ENCODE results near the gene MIA3.
"Not testable (repeated sequence)": the region's sequence is repeated elsewhere in the genome, so short reads cannot be mapped to it uniquely, and the experiment has no call there.

MIA3 gene

DNA sequence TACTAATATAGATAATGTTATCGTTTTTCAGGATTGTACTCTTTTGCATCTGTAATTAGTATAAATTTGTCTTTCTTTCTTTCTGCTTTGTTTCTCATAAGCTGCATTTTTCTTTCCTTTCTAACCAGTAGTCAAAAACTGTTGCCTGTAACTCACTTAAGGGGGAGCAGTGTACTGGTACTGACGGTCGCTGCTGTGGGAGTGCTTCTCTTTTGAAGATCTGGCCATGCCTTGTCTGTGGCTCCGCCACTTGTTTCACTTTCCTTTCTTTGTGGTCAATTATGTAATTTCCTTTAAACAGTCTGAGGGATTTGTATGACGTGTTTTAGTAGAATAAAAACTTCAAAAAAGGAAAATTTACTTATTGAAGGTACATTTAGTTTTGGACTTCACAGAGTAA, 37.0 kb downstream of the MIA3 start:
- Histone ChIP-seq H3K4me1 (ENCODE audit: insufficient read depth, insufficient read length) (no peaks in the 10 kb centered on the region), H3K36me3 (ENCODE audit: insufficient read depth, insufficient read length, low read length) (peaks cover 83% of the 10 kb centered on the region), H3K27me3 (ENCODE audit: insufficient read depth, insufficient read length) (no peaks in the 10 kb centered on the region), H3K9me3 (ENCODE audit: insufficient read depth, low read length) (no peaks in the 10 kb centered on the region), H3K4me3 (ENCODE audit: insufficient read length, low read depth) (no peak overlapping the region), H3K9ac (ENCODE audit: insufficient read length, low read depth) (no peak overlapping the region)
- TF ChIP-seq YY1 (IDR thresholded peaks at IDR 0.05; ENCODE audit: insufficient read depth, insufficient read length) = no peak
- no peak for TF ChIP-seq ZNF274 (IDR thresholded peaks at IDR 0.05; ENCODE audit: low read depth, low read length)
- TF ChIP-seq SUZ12 (IDR thresholded peaks at IDR 0.05; ENCODE audit: extremely low read depth, insufficient read depth, insufficient read length) = no peak
- no peak for DNase-seq (ENCODE audit: low read depth, low spot score)

DNA sequence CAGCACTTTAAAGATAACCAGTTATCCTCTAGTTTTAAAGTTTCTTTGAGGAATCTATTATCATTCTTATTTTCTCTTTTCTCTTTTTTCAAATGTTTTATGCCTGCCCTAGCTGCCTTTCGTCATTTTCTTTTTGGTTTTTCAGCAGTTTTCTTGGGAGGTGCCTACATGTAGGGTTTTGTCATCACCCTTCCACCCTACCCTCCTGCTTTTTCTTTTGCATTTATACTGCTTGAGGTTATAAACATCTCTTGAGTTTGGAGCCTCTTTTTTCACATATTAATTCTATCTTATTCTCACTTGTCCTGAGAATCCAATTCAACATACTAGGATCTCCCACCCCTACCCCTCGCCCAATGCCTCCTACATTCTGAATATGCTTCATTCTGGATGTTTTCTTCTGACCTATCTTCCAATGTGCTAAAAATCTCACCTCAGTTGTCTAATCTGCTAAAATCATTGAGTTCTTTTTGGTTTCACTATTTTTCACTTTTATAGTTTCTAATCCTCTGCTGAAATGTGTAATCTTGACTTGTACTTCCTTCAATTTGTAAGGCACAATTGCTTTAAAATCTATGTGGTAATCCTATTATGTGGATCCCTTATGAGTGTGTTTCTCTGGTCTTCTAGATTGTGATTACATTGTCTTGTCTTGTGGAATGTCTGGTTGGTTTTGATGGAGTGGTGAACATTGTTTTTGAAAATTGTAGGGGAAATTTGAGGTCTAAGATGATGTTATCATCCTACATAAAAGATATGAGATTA, 38.7 kb downstream of the MIA3 start:
- no peak for DNase-seq (ENCODE audit: low read depth, low spot score)
- H3K4me3 ChIP-seq (ENCODE audit: insufficient read length, low read depth) = no peak overlapping the region
- TF ChIP-seq SUZ12 (IDR thresholded peaks at IDR 0.05; ENCODE audit: extremely low read depth, insufficient read depth, insufficient read length) (no peak), ZNF274 (IDR thresholded peaks at IDR 0.05; ENCODE audit: low read depth, low read length) (no peak), YY1 (IDR thresholded peaks at IDR 0.05; ENCODE audit: insufficient read depth, insufficient read length) (no peak)

DNA sequence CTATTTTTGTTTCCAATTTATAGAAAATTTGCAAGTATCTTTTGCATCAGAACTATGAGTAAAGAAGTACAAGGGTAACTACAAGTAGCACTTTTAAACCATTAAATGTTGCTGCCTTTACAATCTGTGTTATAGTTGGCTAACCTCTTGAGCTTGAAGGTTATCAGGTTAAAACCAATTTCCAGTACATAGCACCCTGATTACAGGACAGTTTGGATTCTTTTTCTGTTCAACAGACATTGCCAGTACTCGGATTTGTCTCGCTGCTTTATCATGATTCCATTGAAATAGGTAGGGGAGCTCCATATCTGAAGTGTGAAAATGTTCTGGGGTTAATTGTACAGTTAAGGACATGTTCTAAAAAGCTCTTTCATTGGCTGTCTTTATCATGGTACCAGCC, 40.0 kb downstream of the MIA3 start:
- H3K4me1 ChIP-seq (ENCODE audit: insufficient read depth, insufficient read length) = no peaks in the 10 kb centered on the region
- DNase-seq (ENCODE audit: low read depth, low spot score) = no peak
- peaks cover 87% of the 10 kb centered on the region for H3K36me3 ChIP-seq (ENCODE audit: insufficient read depth, insufficient read length, low read length)
- no peaks in the 10 kb centered on the region for H3K9me3 ChIP-seq (ENCODE audit: insufficient read depth, low read length)
- H3K9ac ChIP-seq (ENCODE audit: insufficient read length, low read depth) = no peak overlapping the region
- no peak overlapping the region for H3K4me3 ChIP-seq (ENCODE audit: insufficient read length, low read depth)
- H3K27me3 ChIP-seq (ENCODE audit: insufficient read depth, insufficient read length) = no peaks in the 10 kb centered on the region
- TF ChIP-seq YY1 (IDR thresholded peaks at IDR 0.05; ENCODE audit: insufficient read depth, insufficient read length) = no peak
- no peak for TF ChIP-seq SUZ12 (IDR thresholded peaks at IDR 0.05; ENCODE audit: extremely low read depth, insufficient read depth, insufficient read length)
- TF ChIP-seq ZNF274 (IDR thresholded peaks at IDR 0.05; ENCODE audit: low read depth, low read length) = no peak

More for the DNA sequence above, 38.7 kb downstream of the MIA3 start:
- H3K9ac ChIP-seq (ENCODE audit: insufficient read length, low read depth) = no peak overlapping the region
- no peaks in the 10 kb centered on the region for H3K27me3 ChIP-seq (ENCODE audit: insufficient read depth, insufficient read length)
- no peaks in the 10 kb centered on the region for H3K4me1 ChIP-seq (ENCODE audit: insufficient read depth, insufficient read length)
- H3K36me3 ChIP-seq (ENCODE audit: insufficient read depth, insufficient read length, low read length) = peaks cover 87% of the 10 kb centered on the region
- no peaks in the 10 kb centered on the region for H3K9me3 ChIP-seq (ENCODE audit: insufficient read depth, low read length)

DNA sequence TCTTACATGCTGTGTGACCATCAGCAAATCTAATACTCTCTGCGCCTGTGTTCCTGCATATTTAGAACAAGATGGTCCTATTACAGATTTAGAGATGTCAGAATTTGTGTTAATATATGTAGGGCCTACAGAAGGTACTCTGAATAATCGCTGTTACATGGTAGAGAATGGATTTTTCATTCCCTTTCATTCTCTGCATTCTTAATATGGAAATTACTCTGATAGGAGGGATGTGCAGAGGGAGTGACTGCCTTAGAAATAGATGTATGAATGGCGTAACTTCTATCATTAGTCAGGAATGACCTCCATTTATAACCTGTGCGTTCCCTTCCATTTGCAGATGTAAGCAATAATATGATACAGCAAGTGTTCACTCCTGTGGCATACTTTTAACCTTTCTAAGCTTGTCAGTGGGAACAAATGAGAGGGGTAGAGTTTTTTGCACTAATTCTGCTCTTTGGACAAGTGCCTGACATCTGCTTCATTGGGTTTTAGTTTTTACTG, 45.6 kb downstream of the MIA3 start:
- Histone ChIP-seq H3K36me3 (ENCODE audit: insufficient read depth, insufficient read length, low read length) (peaks cover 90% of the 10 kb centered on the region), H3K9me3 (ENCODE audit: insufficient read depth, low read length) (no peaks in the 10 kb centered on the region), H3K4me1 (ENCODE audit: insufficient read depth, insufficient read length) (no peaks in the 10 kb centered on the region), H3K9ac (ENCODE audit: insufficient read length, low read depth) (no peak overlapping the region), H3K4me3 (ENCODE audit: insufficient read length, low read depth) (no peak overlapping the region), H3K27me3 (ENCODE audit: insufficient read depth, insufficient read length) (no peaks in the 10 kb centered on the region)
- no peak for DNase-seq (ENCODE audit: low read depth, low spot score)
- TF ChIP-seq ZNF274 (IDR thresholded peaks at IDR 0.05; ENCODE audit: low read depth, low read length) (no peak), SUZ12 (IDR thresholded peaks at IDR 0.05; ENCODE audit: extremely low read depth, insufficient read depth, insufficient read length) (no peak), YY1 (IDR thresholded peaks at IDR 0.05; ENCODE audit: insufficient read depth, insufficient read length) (no peak)

DNA sequence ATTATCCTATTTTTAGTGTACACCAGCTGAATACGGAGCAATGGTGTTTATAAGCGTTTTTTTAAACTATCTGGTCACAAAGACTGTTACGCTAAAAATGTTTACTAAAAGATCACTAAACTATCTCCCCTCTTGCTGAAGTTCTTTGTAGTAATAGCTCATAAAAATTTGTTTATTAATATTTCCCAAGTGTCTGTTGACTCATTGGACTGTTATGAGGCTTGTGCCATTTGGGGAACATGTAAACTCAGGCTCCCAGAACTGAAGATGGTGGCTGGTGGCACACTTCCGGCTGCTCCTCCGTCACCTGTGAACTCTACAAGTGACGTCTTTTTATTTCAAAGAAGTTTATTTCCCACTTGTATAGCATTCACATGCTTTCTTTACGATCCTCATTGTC, 48.1 kb downstream of the MIA3 start:
- peaks cover 75% of the 10 kb centered on the region for H3K36me3 ChIP-seq (ENCODE audit: insufficient read depth, insufficient read length, low read length)
- no peak for DNase-seq (ENCODE audit: low read depth, low spot score)
- H3K9me3 ChIP-seq (ENCODE audit: insufficient read depth, low read length) = no peaks in the 10 kb centered on the region
- H3K4me3 ChIP-seq (ENCODE audit: insufficient read length, low read depth) = no peak overlapping the region
- no peaks in the 10 kb centered on the region for H3K4me1 ChIP-seq (ENCODE audit: insufficient read depth, insufficient read length)
- H3K9ac ChIP-seq (ENCODE audit: insufficient read length, low read depth) = no peak overlapping the region
- no peak for TF ChIP-seq SUZ12 (IDR thresholded peaks at IDR 0.05; ENCODE audit: extremely low read depth, insufficient read depth, insufficient read length)
- no peak for TF ChIP-seq YY1 (IDR thresholded peaks at IDR 0.05; ENCODE audit: insufficient read depth, insufficient read length)
- no peak for TF ChIP-seq ZNF274 (IDR thresholded peaks at IDR 0.05; ENCODE audit: low read depth, low read length)
- H3K27me3 ChIP-seq (ENCODE audit: insufficient read depth, insufficient read length) = no peaks in the 10 kb centered on the region

DNA sequence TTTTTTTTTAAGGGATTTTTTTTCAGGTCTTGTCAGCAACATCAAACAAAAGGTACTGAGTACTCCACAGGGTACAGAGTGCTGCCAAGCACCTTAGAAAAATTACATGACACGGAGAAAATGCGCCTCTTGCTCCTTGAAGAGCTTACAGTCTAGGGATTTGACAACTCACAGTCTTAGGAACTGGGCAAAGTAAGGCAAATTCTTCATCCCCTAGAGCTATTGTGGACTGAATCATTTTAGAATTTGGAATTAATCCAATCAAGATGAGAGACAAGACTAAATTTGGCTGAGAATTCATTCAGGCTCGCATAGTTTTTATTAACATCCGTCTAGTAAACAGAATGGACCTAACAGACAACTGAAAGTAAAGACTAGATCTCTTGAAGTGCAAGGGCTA, 50.3 kb downstream of the MIA3 start:
- H3K4me3 ChIP-seq (ENCODE audit: insufficient read length, low read depth); H3K4me1 ChIP-seq (ENCODE audit: insufficient read depth, insufficient read length); H3K27me3 ChIP-seq (ENCODE audit: insufficient read depth, insufficient read length); H3K9me3 ChIP-seq (ENCODE audit: insufficient read depth, low read length); DNase-seq (ENCODE audit: low read depth, low spot score); H3K9ac ChIP-seq (ENCODE audit: insufficient read length, low read depth): not testable (repeated sequence)
- peaks cover 69% of the 10 kb centered on the region for H3K36me3 ChIP-seq (ENCODE audit: insufficient read depth, insufficient read length, low read length)

DNA sequence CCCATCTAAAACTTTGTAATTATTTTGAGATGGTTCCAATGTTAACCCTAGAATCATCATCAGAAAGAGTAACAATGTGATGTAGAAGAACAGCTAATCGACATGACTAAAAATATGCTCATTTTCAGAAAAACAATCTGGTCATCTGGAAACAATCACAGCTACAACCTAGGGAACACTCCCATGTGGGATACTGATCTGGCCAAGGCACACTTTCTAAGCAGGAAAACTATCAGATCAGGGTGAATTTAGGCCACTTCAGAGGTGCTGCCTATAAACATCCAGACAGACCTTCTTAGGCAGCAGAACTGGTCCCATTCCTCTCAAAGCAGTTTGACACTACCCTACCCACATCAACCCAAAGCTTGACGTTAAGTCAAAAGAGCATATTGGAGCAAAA, 51.2 kb downstream of the MIA3 start:
- H3K4me1 ChIP-seq (ENCODE audit: insufficient read depth, insufficient read length); H3K27me3 ChIP-seq (ENCODE audit: insufficient read depth, insufficient read length); DNase-seq (ENCODE audit: low read depth, low spot score); H3K9me3 ChIP-seq (ENCODE audit: insufficient read depth, low read length); H3K4me3 ChIP-seq (ENCODE audit: insufficient read length, low read depth); H3K9ac ChIP-seq (ENCODE audit: insufficient read length, low read depth): not testable (repeated sequence)
- H3K36me3 ChIP-seq (ENCODE audit: insufficient read depth, insufficient read length, low read length) = peaks cover 65% of the 10 kb centered on the region
